ENCODE results near the gene GK. TPM values are rescaled to one million over a fixed set of nuclear protein-coding genes. Genes with fewer than 3 reads are reported as not detected.

Gene GK
- total RNA-seq, 1 experiment from 2014 or later, result 9.8 TPM

DNA sequence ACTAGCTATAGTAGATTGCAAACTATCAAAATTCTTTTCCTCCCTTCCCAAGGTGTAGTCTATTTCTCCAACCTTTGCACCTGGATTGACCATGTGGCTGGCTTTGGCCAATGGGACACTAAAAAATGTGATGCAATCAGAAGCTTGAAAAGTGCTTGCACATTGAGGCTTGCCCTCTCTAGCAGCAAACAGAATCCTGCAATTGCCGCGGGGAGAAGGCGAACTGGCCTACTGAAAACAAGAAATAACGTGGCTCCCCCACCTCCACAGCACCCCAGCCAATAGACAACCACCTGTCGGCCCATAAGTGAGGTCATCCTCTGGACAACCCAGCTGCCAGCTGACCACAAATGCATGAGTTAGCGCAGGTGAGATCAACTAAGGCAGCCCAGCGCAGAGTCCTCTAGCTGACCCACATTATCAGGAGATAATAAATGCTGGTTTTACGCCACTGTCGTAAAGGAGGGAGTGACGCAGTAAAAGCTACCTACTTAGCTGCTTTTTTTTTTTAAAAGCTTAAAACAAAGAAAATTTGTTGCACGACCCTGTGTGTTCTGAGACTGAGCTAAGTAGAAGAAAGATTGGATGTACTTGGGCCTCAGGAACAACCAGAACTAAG lies 95.2 kb downstream of the GK start:
- H3K27ac ChIP-seq (ENCODE audit: insufficient read length, low read depth, low read length), result no peak overlapping the region
- no peak overlapping the region for H3K4me3 Mint-ChIP-seq
- no peak overlapping the region for H3K9ac ChIP-seq (ENCODE audit: extremely low read depth, insufficient read length, low read length)
- WGBS (ENCODE audit: extremely low coverage, insufficient read length, low lambda C conversion rate), result no CpG with 5 or more reads among the region's 11 CpGs
- H4K20me1 ChIP-seq (ENCODE audit: control insufficient read depth, insufficient read depth, insufficient read length), result no peaks in the 10 kb centered on the region
- no peak overlapping the region for H4K5ac ChIP-seq (ENCODE audit: insufficient read length, low read depth, low read length)
- no peaks in the 10 kb centered on the region for H3K4me1 ChIP-seq (ENCODE audit: insufficient read depth, low read length)
- no peak overlapping the region for H2BK120ac ChIP-seq (ENCODE audit: low read depth, low read length, poor library complexity, severe bottlenecking)
- H3K56ac ChIP-seq (ENCODE audit: insufficient read length, low read depth, low read length), result peak overlapping the region; percentile 82
- no peak overlapping the region for H2AK5ac ChIP-seq (ENCODE audit: insufficient read length, low read length)
- peaks cover 2% of the 10 kb centered on the region for H3K27me3 Mint-ChIP-seq (ENCODE audit: low read depth)
- no peaks in the 10 kb centered on the region for H3K79me1 ChIP-seq (ENCODE audit: insufficient read depth, low read depth, low read length, poor library complexity, severe bottlenecking)
- H3K23me2 ChIP-seq (ENCODE audit: insufficient read length, low read depth, low read length, poor library complexity, severe bottlenecking), result no peaks in the 10 kb centered on the region
- no peak overlapping the region for H3K14ac ChIP-seq (ENCODE audit: insufficient read depth, low read length)
- no peak overlapping the region for H4K91ac ChIP-seq (ENCODE audit: insufficient read length, low read depth, low read length)
- H3K18ac ChIP-seq (ENCODE audit: insufficient read length, low read depth, low read length), result no peak overlapping the region
- TF ChIP-seq, protein P1, sequence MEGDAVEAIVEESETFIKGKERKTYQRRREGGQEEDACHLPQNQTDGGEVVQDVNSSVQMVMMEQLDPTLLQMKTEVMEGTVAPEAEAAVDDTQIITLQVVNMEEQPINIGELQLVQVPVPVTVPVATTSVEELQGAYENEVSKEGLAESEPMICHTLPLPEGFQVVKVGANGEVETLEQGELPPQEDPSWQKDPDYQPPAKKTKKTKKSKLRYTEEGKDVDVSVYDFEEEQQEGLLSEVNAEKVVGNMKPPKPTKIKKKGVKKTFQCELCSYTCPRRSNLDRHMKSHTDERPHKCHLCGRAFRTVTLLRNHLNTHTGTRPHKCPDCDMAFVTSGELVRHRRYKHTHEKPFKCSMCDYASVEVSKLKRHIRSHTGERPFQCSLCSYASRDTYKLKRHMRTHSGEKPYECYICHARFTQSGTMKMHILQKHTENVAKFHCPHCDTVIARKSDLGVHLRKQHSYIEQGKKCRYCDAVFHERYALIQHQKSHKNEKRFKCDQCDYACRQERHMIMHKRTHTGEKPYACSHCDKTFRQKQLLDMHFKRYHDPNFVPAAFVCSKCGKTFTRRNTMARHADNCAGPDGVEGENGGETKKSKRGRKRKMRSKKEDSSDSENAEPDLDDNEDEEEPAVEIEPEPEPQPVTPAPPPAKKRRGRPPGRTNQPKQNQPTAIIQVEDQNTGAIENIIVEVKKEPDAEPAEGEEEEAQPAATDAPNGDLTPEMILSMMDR (conservative IDR thresholded peaks at IDR 0.05), result no peak
- H3K27ac Mint-ChIP-seq, result no peak overlapping the region
- H3K9me3 Mint-ChIP-seq, result peaks cover 49 to 63% of the 10 kb centered on the region in 2 experiments
- H3K23ac ChIP-seq (ENCODE audit: insufficient read length, low read depth, low read length), result no peak overlapping the region
- no peak overlapping the region for H2AFZ ChIP-seq (ENCODE audit: low read length)
- no peak overlapping the region for H3T11ph ChIP-seq (ENCODE audit: low read length)
- no peak overlapping the region for H2BK20ac ChIP-seq (ENCODE audit: low read depth, low read length, poor library complexity, severe bottlenecking)
- H2BK5ac ChIP-seq (ENCODE audit: insufficient read length, low read length), result no peak overlapping the region
- no peak overlapping the region for H3K4ac ChIP-seq (ENCODE audit: low read depth, low read length)
- H3K9me3 ChIP-seq (ENCODE audit: control insufficient read depth, low read depth, low read length), result no peaks in the 10 kb centered on the region
- no peaks in the 10 kb centered on the region for H3K4me1 Mint-ChIP-seq
- H2BK15ac ChIP-seq (ENCODE audit: low read depth, low read length), result no peak overlapping the region
- H3K36me3 Mint-ChIP-seq (ENCODE audit: insufficient read depth in 1 of 3, low read depth in 3 of 3), result peaks cover 5 to 15% (median 6%) of the 10 kb centered on the region in 3 experiments; a peak in 6 of 7 replicates
- no peak overlapping the region for H2BK12ac ChIP-seq (ENCODE audit: insufficient read length, low read depth, low read length)
- no peaks in the 10 kb centered on the region for H3K27me3 ChIP-seq (ENCODE audit: insufficient read depth, low read length)
- DNase-seq, result no peak
- H3K4me2 ChIP-seq (ENCODE audit: insufficient read depth, insufficient read length, low read length), result no peak overlapping the region
- H3K79me2 ChIP-seq (ENCODE audit: insufficient read depth, low read length), result no peaks in the 10 kb centered on the region
- no peak overlapping the region for H4K8ac ChIP-seq (replicated peaks; ENCODE audit: insufficient read length, low read depth, low read length)
